HEK293 (cell line): ENCODE results near the gene MRPS31.

Experiments
- EGR2 ChIP-seq: fragments of 450-650 bp; formaldehyde crosslinking; IDR thresholded peaks from 2 replicates; pipeline ENCODE4 v1.5.1; 2016; ENCODE audit warnings: low read depth, missing biosample characterization, missing genetic modification characterization
- IKZF3 ChIP-seq: fragments of 450-650 bp; IDR thresholded peaks from 2 replicates; pipeline ENCODE4 v1.5.0; 2018; ENCODE audit warnings: missing biosample characterization, mild to moderate bottlenecking, missing genetic modification characterization, moderate library complexity
- INSM2 ChIP-seq: fragments of 450-650 bp; formaldehyde crosslinking; IDR thresholded peaks from 2 replicates; pipeline ENCODE4 v1.5.1; 2016; ENCODE audit warnings: missing biosample characterization, missing genetic modification characterization
- KLF1 ChIP-seq: fragments of 450-650 bp; formaldehyde crosslinking; IDR thresholded peaks from 2 replicates; pipeline ENCODE4 v1.5.1; 2016; ENCODE audit warnings: missing biosample characterization, missing genetic modification characterization
- KLF10 ChIP-seq: fragments of 450-650 bp; IDR thresholded peaks from 2 replicates; pipeline ENCODE4 v1.5.1; 2018; ENCODE audit warnings: missing biosample characterization, mild to moderate bottlenecking, missing genetic modification characterization
- KLF9 ChIP-seq: fragments of 450-650 bp; formaldehyde crosslinking; IDR thresholded peaks from 2 replicates; pipeline ENCODE4 v1.5.1; 2016; ENCODE audit warnings: missing biosample characterization, missing genetic modification characterization, low read depth
- PATZ1 ChIP-seq: fragments of 450-650 bp; formaldehyde crosslinking; IDR thresholded peaks from 2 replicates; pipeline ENCODE4 v1.5.1; 2016; ENCODE audit warnings: missing biosample characterization, missing genetic modification characterization
- REST ChIP-seq: fragments of 450-650 bp; formaldehyde crosslinking; IDR thresholded peaks from 2 replicates; pipeline ENCODE4 v1.5.1; 2016; ENCODE audit warnings: missing biosample characterization, missing genetic modification characterization
- ZBTB1 ChIP-seq: fragments of 450-650 bp; formaldehyde crosslinking; IDR thresholded peaks from 2 replicates; pipeline ENCODE4 v1.5.1; 2016; ENCODE audit warnings: missing biosample characterization, missing genetic modification characterization
- ZBTB11 ChIP-seq: fragments of 450-650 bp; formaldehyde crosslinking; conservative IDR thresholded peaks from 2 replicates; pipeline ENCODE4 v1.5.1; 2016; ENCODE audit warnings: low read depth, missing biosample characterization, missing genetic modification characterization
- ZBTB8A ChIP-seq: fragments of 450-650 bp; formaldehyde crosslinking; IDR thresholded peaks from 2 replicates; pipeline ENCODE4 v1.5.1; 2016; ENCODE audit warnings: missing biosample characterization, missing genetic modification characterization
- ZFP37 ChIP-seq: fragments of 450-650 bp; formaldehyde crosslinking; IDR thresholded peaks from 2 replicates; pipeline ENCODE4 v1.5.1; 2016; ENCODE audit warnings: missing biosample characterization, missing genetic modification characterization
- ZIC2 ChIP-seq: fragments of 450-650 bp; formaldehyde crosslinking; IDR thresholded peaks from 2 replicates; pipeline ENCODE4 v1.5.1; 2016; ENCODE audit warnings: missing biosample characterization, missing genetic modification characterization
- ZNF10 ChIP-seq: fragments of 450-650 bp; formaldehyde crosslinking; IDR thresholded peaks from 2 replicates; pipeline ENCODE4 v1.5.1; 2017; ENCODE audit warnings: missing biosample characterization, missing genetic modification characterization
- ZNF146 ChIP-seq: fragments of 450-650 bp; formaldehyde crosslinking; IDR thresholded peaks from 2 replicates; pipeline ENCODE4 v1.5.1; 2016; ENCODE audit warnings: missing biosample characterization, missing genetic modification characterization
- ZNF157 ChIP-seq: fragments of 450-650 bp; formaldehyde crosslinking; IDR thresholded peaks from 2 replicates; pipeline ENCODE4 v1.5.1; 2016; ENCODE audit warnings: missing biosample characterization, missing genetic modification characterization
- ZNF18 ChIP-seq: fragments of 450-650 bp; formaldehyde crosslinking; IDR thresholded peaks from 2 replicates; pipeline ENCODE4 v1.5.1; 2016; ENCODE audit warnings: missing biosample characterization, missing genetic modification characterization
- ZNF335 ChIP-seq: fragments of 450-650 bp; formaldehyde crosslinking; conservative IDR thresholded peaks from 2 replicates; pipeline ENCODE4 v1.5.1; 2016; ENCODE audit warnings: missing biosample characterization, missing genetic modification characterization
- ZNF354C ChIP-seq: fragments of 450-650 bp; formaldehyde crosslinking; IDR thresholded peaks from 2 replicates; pipeline ENCODE4 v1.5.1; 2016; ENCODE audit warnings: missing biosample characterization, missing genetic modification characterization, low read depth, borderline replicate concordance
- ZNF501 ChIP-seq: fragments of 450-650 bp; formaldehyde crosslinking; IDR thresholded peaks from 2 replicates; pipeline ENCODE4 v1.5.1; 2016; ENCODE audit warnings: missing biosample characterization, missing genetic modification characterization
- ZNF510 ChIP-seq: fragments of 450-650 bp; formaldehyde crosslinking; IDR thresholded peaks from 2 replicates; pipeline ENCODE4 v1.5.1; 2018; ENCODE audit warnings: mild to moderate bottlenecking, missing genetic modification characterization, missing biosample characterization; ENCODE audit not compliant: insufficient replicate concordance
- ZNF561 ChIP-seq: fragments of 450-650 bp; IDR thresholded peaks from 2 replicates; pipeline ENCODE4 v1.5.1; 2018; ENCODE audit warnings: missing biosample characterization, missing genetic modification characterization, borderline replicate concordance
- ZNF660 ChIP-seq: fragments of 450-650 bp; IDR thresholded peaks from 2 replicates; pipeline ENCODE4 v1.5.1; 2018; ENCODE audit warnings: missing biosample characterization, mild to moderate bottlenecking, missing genetic modification characterization
- ZSCAN4 ChIP-seq: fragments of 450-650 bp; formaldehyde crosslinking; IDR thresholded peaks from 2 replicates; pipeline ENCODE4 v1.5.1; 2017; ENCODE audit warnings: missing biosample characterization, missing genetic modification characterization

Gene MRPS31

GRCh38 chr13:40789275-40790153 is 18.5 kb upstream of the MRPS31 start, which contains the start of gene SLC25A15 (continued):
- no peak for TF ChIP-seq REST (tag by site-specific recombination)
- TF ChIP-seq ZSCAN4 (tag by site-specific recombination): no peak
- TF ChIP-seq ZBTB8A: peak; percentile 44
- TF ChIP-seq ZNF10 (tag by site-specific recombination): peak; percentile 87
- TF ChIP-seq EGR2: 0 out of 2 replicates have a peak, but pooled peaks have one; percentile 15
- TF ChIP-seq ZBTB11 (tag by site-specific recombination): peak; percentile 59; the same call in 1 of the 2 replicates
- TF ChIP-seq ZFP37 (tag by site-specific recombination): peak; percentile 46; the same call in 1 of the 2 replicates
- TF ChIP-seq ZIC2: peak; percentile 85
- TF ChIP-seq KLF10 (tag by site-specific recombination): peak; percentile 82
- peak; percentile 78; the same call in 1 of the 2 replicates for TF ChIP-seq ZNF561
- peak; percentile 21; the same call in 1 of the 2 replicates for TF ChIP-seq KLF1 (tag by site-specific recombination)
- TF ChIP-seq ZNF501 (tag by site-specific recombination): peak; percentile 65; the same call in 1 of the 2 replicates
- TF ChIP-seq ZNF660 (tag by site-specific recombination): peak; percentile 54; the same call in 1 of the 2 replicates
- TF ChIP-seq PATZ1 (tag by site-specific recombination): peak; percentile 35; the same call in 1 of the 2 replicates
- TF ChIP-seq ZNF354C (tag by site-specific recombination): no peak
- TF ChIP-seq ZNF18: 0 out of 2 replicates have a peak, but pooled peaks have one; percentile 30
- no peak for TF ChIP-seq ZNF157 (tag by site-specific recombination)
- peak; percentile 70 for TF ChIP-seq ZNF335 (tag by site-specific recombination)
- 0 out of 2 replicates have a peak, but pooled peaks have one; percentile 7 for TF ChIP-seq ZNF146 (tag by site-specific recombination)
- TF ChIP-seq ZBTB1 (tag by site-specific recombination): no peak
- no peak for TF ChIP-seq INSM2 (tag by site-specific recombination)
- peak; percentile 21 for TF ChIP-seq ZNF510
- peak; percentile 86 for TF ChIP-seq KLF9
- peak; percentile 54; the same call in 1 of the 2 replicates for TF ChIP-seq IKZF3
